GM03348 (cell line): Measurements from ENCODE around the gene DLEC1.
"Not testable (repeated sequence)": the region's sequence is repeated elsewhere in the genome, so short reads cannot be mapped to it uniquely, and the experiment has no call there.

ENCODE experiments used
- DNase-seq: peaks from one replicate; pipeline ENCODE4 v3.0.0; 2012; ENCODE audit warnings: low spot score

DLEC1 gene

GRCh38 chr3:38038447-38038911 is 529 bp upstream of the DLEC1 start:
- DNase-seq, result no peak

- peak; percentile 25 for DNase-seq
Measured at GRCh38 chr3:38039899-38040261, 872 bp downstream of the DLEC1 start.

DNA sequence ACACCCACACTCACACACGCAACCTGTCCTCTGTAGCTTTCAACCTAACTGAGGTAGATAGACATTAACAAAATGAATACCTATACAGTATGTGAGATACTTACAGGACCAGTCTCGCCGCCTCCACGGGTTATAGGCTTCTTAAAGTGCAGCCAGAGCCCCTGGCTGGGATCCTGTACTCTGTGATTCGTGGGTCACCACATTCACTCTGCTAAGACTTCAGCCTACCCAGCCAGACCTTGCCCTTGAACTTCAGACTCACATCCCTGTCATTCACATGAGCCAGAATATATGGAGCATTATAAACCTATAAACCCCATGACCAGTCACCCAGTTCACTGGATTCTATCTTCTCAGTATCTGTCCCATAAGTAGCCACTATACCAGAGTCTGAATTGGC is 1.4 kb downstream of the DLEC1 start:
- DNase-seq, result no peak

GRCh38 chr3:38043486-38043885 is 4.5 kb downstream of the DLEC1 start:
- DNase-seq, result no peak

DNA sequence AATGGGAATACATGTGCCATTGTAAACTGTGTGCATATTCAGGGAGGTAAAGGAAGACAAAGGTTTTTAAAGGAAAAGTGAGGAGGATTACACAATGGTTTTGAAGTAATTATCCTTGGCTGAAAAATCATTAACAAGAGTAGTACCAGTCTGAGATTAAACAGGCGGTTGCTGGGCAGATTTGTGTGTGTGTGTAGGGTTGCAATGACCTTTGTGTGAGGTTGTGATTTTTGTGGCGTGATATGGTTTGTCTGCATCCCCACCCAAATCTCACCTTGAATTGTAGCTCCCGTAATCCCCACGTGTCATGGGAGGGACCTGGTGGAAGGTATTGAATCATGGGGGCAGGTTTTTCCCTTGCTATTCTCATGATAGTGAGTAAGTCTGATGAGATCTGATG is 7.0 kb downstream of the DLEC1 start:
- DNase-seq, result no peak

DNA sequence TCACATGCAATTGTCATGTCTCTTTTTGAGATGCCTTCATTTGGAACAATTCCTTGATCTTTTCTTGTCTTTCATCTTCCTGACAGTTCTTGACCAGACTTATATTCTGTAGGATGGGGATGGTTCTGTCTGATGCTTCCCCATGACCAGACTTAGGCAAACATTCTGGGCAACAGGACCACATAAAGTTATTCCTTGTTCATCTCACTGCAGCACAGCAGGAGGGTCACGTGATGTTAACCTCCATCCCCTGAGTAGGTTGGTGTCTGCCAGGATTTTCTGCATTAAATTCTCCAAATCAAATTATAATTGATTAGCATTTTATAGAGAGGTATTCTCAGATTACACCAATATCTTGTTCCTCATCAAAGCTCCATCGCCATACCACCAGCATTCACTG is 7.8 kb downstream of the DLEC1 start:
- no peak for DNase-seq

DNA sequence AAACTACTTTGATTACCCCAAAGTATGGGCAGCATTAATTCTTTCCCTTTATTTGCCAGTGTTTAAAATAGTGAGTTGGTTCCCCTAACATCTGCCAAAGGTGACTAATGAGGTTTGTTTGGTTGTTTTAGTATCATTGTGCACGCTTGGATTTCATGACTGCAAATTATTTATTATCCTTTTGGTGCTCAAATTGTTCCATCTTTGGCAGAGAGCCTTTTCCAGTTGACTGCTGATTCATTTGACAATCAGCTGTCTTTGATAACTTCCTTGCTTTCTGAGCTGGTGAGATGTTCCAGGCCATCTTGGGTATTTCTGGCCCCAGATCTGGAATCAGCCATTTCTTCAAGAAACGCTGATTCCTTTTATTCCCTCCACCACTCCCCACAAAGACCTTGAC is 8.9 kb downstream of the DLEC1 start:
- no peak for DNase-seq

- no peak for DNase-seq
Measured at GRCh38 chr3:38049358-38050126, 10.5 kb downstream of the DLEC1 start.

DNA sequence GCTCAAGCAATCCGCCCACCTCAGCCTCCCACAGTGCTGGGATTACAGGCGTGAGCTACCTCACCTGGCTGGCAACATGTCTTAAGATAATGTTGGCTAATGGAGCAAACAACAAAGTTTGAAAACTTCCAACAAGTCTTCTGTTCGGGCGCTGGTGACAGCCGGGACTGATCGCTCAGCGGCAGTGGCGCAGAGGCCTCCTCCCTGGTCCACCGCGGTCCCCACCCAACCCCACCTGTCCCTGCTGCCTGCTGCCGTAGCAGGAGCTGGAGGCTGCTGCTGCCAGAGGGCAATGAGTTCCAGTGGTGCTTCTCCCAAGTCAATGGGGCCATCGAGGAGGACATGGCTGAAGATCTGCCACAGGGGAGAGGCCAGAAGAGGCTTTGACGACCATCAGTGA is 12.1 kb downstream of the DLEC1 start:
- no peak for DNase-seq

DNA sequence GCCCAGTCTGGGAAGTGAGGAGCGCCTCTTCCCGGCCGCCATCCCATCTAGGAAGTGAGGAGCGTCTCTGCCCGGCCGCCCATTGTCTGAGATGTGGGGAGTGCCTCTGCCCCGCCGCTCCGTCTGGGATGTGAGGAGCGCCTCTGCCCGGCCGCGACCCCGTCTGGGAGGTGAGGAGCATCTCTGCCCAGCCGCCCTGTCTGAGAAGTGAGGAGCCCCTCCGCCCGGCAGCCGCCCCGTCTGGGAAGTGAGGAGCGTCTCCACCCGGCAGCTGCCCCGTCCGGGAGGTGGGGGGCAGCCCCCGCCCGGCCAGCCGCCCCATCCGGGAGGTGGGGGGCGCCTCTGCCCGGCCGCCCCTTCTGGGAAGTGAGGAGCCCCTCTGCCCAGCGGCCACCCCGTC is 14.3 kb downstream of the DLEC1 start:
- not testable (repeated sequence) for DNase-seq

DNA sequence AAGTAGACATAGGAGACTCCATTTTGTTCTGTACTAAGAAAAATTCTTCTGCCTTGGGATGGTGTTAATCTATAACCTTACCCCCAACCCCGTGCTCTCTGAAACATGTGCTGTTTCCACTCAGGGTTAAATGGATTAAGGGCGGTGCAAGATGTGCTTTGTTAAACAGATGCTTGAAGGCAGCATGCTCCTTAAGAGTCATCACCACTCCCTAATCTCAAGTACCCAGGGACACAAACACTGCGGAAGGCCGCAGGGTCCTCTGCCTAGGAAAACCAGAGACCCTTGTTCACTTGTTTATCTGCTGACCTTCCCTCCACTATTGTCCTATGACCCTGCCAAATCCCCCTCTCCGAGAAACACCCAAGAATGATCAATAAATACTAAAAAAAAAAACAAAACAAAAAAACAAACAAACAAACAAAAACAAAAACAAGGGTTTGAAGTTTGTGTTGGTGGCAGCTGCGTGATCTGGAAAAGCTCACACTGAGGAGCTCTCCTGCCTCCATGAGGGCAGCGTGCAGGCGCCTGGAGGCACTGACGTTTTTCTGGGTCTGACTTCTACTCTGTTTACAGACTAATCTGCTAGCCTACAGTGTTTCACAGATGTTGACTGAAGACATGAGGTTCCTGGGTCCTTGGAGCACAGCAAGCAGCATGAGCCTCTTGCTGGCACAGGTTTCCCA is 14.9 kb downstream of the DLEC1 start:
- not testable (repeated sequence) for DNase-seq

GRCh38 chr3:38054499-38055001 is 15.5 kb downstream of the DLEC1 start:
- DNase-seq, result no peak

GRCh38 chr3:38059148-38059547 is 20.1 kb downstream of the DLEC1 start:
- no peak for DNase-seq

DNA sequence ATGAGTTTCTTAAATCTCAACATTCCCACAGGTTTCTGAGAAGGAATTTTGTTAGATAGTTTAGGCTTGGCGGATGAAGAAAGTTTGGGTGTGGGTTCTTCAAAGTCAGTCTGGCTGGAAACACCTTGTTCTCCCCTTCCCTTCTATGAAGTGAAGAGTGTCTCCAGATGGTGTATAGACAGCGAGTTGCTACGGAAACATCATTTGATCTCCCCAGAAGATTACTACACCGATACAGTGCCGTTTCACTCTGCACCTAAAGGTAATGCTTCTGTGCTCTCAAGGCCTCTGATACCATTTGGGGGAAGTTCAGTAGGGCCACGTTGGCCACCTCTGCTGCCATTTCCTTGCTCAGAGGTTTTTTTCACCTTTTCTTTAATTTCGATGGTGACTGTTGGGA is 20.6 kb downstream of the DLEC1 start:
- no peak for DNase-seq

GRCh38 chr3:38062809-38063208 is 23.8 kb downstream of the DLEC1 start:
- DNase-seq, result no peak

- DNase-seq, result not testable (repeated sequence)
Measured at GRCh38 chr3:38064453-38064852, 25.4 kb downstream of the DLEC1 start.

- DNase-seq, result no peak
Measured at GRCh38 chr3:38067508-38068233, 28.7 kb downstream of the DLEC1 start.

DNA sequence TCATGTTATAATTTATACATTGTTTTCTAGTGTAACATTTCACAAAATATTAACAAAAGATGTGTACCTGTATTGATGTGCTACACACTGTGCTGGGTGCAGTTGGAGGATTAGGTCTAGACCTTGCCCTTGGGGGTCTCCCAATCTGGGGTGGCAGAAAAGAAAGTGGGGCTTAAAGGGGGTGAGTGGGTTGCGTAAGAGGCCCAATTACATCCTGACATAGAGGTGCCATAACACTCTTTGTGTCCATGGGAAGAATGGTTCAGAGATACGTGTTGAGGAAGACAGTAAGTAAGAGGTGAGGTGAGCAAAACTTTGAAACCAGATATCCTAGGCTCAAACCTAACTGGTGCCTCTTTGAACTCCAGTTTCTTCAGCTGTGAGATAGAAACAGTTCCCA is 31.0 kb downstream of the DLEC1 start:
- no peak for DNase-seq

DNA sequence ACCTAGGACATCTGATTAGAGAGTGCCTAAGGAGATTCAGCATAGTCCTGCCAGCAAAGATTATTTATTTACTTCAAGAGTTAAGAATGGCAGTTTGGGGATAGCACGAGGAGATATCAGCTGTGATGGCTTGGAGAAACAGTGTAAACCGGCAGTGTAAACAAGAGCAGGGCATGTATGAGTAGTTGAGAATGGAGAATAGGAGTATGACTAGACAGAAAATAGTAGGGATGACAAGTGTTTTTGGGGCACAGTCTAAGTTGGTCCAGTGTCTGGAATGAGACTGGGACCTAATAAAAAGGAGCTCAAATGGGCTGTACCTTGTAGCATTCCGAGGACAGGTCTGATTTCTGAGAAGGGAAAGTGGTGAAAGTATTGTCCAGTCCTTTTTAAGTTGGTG is 38.1 kb downstream of the DLEC1 start:
- not testable (repeated sequence) for DNase-seq

DNA sequence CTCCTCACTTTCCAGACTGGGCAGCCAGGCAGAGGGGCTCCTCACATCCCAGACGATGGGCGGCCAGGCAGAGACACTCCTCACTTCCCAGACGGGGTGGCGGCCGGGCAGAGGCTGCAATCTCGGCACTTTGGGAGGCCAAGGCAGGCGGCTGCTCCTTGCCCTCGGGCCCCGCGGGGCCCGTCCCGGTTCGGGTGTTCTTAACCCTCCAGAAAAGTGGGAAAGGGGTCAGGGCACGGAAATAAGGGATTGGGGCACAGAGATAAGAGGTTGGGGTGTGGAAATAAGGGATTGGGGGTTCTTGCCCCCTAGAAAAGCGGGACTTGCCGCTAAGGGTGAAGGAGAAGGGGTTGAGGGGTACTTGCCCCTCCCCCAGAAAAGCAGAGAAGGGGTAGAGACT is 43.3 kb downstream of the DLEC1 start:
- DNase-seq, result not testable (repeated sequence)

DNA sequence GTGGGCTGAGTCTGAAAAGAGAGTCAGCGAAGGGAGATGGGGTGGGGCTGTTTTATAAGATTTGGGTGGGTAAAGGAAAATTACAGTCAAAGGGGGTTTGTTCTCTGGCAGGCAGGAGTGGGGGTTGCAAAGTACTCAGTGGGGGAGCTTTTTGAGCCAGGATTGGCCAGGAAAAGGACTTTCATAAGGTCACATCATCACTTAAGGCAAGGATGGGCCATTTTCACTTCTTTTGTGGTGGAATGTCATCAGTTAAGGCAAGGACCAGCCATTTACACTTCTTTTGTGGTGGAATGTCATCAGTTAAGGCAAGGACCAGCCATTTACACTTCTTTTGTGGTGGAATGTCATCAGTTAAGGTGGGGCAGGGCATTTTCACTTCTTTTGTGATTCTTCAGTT is 44.2 kb downstream of the DLEC1 start:
- not testable (repeated sequence) for DNase-seq

DNA sequence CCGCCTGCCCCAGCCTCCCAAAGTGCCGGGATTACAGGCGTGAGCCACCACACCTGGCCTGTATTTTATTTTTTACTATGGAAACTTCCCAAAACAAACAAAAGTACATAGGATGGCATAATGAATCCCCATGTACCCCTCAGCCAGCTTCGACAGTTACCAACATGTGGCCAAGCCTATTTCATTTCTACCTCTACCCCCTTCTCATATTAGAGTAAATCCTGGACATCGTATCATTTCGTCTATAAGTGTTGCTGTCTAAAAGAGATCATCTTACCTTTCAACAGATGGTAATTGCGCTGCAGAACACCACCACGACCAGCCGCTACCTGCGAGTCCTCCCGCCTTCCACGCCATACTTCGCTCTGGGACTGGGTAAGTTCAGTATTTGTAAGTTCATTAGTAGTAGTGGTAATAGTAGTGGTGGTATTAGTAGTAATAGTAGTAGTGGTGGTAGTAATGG is 44.9 kb downstream of the DLEC1 start:
- DNase-seq, result no peak
